HK-2 (cell line): ENCODE results near the gene PLCH1.
"Not testable (repeated sequence)": the region's sequence is repeated elsewhere in the genome, so short reads cannot be mapped to it uniquely, and the experiment has no call there.

Source experiments
- DNase-seq: peaks from one replicate; pipeline ENCODE4 v3.0.0-alpha.2; 2018; ENCODE audit not compliant: unreplicated experiment

The PLCH1 gene

DNA sequence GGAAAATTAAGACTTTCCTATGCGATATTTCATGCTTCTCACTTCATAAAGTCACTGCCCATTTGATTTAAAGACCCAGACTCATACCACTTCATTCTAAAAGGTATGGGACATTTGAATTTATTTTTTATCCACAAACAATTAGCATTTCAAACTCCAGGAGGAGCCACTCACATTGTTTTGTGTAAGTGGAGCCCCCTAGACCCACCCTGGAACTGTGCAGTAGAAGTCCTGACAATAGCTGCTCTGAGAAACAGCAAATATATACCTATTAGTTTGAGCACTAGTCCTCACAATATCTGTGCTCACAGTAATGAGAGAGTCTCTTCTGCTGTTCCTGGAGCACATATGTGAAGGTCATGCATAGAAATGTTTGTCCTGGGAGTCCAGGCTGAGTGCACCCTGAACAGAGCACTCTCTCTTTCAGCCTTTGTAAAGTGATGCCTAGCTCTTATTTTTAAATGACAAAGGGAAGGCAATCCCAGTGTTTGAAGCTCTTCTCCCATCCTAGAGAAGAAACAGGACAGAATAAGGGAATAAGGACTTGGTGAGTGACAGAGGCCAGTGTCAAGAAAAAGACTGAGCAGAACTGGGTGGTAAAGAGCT is 323.9 kb downstream of the PLCH1 start:
- no peak for DNase-seq

DNA sequence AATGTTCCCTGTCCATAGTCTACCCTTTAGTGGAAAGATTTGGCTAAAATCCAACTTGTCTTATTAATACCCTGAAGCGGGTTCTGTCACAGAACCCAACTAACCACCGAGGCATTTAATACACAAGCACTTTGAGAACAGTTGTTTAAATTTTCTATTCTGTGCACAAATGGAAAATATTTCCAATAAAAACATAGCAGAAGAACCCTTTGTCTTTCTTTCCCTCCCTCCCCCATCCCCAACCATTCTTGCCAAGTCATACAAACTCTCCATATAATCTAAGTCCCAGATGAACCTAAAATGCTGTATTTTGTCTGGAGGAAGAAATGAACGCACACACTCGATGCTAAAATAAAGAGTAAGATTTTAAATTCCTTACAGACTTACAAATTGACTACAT is 324.5 kb downstream of the PLCH1 start:
- no peak for DNase-seq

DNA sequence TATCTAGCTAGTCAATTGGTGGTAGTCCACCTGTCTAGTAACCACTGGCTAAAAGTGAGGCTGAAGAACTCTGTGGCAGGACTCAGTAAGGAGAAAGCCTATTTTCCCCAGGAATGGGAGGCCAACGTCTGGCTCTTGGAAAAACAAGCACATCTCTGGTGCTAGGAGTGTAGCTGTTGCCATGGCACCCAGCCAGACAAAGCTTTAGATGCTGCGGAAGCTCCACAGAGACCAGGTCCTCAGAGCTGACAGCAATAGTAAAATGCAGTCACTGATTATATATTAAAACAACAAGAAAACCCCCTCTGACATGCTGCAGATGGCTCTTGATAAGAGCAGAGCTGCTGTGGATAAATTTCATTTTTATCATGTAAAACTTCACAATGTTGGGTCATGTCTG is 326.5 kb downstream of the PLCH1 start:
- DNase-seq = no peak

DNA sequence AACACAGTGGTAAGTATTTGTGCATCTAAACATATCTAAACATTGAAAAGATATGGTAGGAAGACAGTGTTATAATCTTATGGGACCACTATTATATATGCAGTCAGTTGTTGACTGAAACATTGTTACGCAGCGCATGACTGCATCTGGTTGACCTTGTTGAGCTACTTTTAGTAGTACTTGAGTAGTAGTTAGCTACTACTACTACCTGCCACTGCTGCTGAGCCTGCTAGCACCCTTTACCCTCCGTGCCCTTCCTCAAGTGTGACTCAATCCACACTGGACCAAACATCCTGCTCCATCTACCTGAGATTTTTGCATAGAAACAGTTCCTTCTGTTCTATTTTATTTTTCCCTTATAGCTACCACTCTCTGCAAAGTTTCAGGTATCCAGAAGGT is 327.8 kb downstream of the PLCH1 start:
- no peak for DNase-seq

DNA sequence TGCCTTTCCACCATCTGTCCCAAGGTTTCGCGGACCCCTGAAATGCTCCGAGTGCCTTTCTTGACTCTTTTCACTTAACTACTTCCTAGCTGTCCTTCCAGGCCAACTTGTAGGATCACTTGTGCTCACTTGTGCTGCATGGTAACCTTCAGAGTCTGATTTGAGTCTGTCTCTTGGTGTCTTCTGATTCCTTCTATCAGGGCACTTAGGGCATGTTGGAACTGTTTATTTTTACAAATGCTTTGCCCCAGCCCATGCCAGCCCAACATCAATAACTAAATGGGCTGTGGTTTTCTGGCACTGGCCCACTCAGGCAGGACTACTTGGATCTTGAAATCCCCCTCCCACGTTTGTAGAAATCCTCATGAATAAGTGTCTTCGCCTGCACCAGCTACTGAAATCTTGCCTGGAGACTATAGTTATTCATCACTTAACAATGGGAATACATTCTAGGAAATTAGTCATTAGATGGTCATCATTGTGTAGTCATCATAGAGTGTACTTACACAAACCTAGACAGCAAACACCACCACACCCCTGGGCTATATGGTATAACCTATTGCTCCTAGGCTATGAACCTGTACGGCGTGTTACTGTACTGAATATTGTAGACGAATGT is 328.3 kb downstream of the PLCH1 start:
- DNase-seq = no peak

DNA sequence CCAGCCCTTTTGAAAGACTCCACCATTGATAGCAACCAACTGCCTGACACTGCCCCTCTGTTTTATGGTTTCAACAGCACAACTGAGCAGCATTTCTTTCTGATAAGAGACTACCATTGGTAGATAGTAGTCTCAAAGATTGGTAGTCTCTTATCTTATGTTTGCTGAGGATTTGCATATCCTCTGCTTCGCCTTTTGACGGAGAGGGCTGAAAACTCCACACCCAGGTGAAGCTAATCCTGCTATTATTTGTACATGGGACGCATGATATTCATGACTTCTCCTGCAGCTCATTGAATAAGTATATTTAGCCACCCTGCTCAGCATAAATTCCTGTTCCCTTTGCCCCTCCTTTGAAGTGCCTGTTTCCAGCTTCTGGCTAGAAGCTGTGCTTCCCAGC is 332.0 kb downstream of the PLCH1 start:
- DNase-seq = no peak

DNA sequence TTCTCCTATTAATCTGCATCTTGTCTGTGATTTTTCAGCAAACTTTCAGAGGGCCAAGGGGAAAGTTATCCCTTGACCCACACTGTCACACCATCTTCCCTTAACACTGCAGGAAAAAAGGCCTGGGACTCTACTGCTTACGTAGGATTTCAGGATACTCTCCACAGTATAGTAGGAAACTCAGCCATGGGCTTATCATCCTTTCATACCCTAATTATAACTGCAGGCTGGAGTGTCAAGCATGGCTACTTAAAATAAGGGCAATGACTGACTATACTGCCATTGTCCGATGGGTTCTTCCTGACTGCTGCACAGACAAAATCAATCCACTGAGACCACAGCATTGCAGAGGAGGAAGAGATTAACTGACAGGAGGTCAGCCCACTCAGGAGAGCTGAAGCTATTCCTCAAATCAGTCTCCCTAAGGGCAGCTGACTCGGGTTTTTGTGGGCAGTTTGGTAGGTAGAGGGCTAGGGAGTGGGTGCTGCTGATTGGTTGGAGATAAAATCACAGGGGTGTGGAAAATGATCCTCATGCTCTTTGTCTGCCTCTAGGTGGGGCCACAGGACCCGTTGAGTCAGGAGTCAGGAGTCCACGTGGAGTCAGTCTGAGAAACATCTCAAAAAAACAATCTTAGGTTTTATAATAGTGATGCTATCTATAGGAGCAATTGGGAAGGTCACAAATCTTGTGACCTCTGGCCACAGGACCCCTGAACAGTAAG is 333.2 kb downstream of the PLCH1 start:
- no peak for DNase-seq

DNA sequence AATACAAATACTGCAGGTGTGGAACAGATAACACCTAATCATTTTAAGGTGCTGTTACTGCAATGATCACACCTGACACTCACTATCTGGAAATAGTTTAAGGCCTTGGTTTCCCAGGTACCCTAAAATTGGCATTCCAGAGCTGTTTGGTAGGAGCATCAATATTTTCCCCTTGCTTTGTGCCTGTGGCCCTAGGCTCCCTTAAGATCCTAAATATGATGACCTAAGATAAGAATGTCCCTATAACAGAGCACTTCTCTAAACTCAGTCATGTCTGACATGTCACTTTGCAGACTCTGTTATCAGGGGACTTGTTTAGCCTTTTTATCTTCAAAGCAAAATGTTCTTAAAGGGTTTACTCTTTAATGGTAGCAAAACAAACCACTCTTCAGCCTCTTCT is 335.5 kb downstream of the PLCH1 start:
- no peak for DNase-seq

DNA sequence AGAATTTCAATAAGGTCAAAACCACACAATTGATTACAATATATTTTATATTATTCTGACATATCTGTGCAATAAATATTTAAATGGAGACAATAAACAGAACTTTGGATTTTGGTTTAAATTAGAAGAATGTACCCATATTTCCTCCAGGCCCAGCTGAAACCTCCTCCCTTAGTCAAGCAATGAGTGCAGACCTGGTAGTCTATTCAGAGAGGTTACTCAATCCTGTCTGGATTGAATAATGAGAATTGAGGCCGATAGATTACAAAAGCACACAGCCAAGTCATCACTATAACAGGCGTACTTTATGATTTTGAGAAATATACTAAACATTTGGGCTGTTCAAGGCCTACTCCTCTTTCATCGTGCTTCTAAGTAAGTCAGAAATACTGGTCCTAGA is 336.9 kb downstream of the PLCH1 start:
- DNase-seq = no peak

DNA sequence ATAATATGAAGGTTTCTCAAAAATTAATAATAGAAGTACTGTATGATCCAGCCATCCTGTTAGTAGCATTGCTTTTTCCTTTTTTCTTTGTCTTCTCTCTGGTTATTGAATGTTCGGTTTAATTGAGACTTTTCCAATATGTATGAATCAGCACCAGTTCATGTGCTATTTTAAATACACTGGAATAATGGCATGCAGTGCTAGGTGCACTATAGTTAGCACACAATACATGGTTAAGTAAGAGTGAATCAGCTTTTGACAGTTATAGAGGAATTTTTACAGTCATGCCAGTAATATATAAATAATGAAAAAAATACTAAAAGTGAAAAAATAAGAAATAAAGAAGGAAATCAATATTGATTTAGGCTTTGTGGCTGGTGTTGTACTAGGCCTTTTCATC is 337.5 kb downstream of the PLCH1 start:
- no peak for DNase-seq

DNA sequence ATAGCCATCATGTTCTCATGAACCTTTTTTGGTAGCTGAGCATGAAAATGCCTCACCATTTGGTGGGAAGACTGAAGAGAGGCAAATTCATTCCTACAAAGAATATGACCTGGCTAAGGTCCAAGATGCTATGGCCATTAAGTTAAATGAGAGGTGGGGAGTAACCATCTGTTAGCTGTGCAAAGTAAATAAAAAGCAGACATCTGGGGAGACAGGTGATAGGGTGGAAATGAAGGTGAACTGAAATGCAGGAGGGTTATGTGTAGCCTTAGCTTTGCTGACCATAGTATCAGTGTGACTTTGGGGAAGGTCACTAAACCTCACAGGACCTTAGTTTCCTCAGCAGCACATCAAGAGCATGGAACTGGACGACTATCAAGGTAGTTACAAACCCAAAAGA is 340.4 kb downstream of the PLCH1 start:
- DNase-seq = no peak

DNA sequence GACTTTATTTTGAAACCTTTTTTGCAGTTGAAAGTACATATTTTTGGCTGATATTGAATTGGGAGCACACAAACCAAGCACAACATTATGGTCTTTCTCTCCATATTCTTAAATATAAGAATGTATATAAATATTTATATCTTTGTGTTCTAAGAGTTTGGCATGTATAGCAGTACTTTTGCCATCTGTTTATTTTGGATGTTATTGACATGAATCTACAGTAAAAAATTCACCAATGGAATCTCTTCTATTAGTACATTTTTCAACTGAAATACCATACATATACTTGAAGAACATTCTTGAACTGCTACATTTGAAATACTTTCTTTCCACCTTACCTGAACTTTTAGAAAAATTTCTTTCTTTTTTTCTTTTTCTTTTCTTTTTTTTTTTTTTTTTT is 342.2 kb downstream of the PLCH1 start:
- no peak for DNase-seq

DNA sequence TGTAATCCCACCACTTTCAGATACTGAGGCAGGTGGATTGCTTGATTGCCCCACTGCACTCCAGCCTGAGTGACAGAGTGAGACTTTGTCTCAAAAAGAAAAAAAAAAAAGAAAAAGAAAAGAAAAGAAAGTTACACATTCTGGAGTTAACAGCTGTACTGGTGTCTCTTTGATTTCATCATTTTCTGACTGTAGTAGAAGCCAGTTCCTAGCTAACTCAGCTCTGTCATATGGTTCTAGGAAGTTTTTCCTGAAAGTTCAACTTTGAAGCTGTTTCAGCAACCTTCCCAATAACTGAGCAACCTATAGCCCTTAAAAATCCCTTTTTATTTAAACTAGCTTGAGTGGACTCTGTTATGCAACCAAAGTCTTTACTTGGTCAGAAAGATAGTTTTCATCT is 346.8 kb downstream of the PLCH1 start:
- no peak for DNase-seq

DNA sequence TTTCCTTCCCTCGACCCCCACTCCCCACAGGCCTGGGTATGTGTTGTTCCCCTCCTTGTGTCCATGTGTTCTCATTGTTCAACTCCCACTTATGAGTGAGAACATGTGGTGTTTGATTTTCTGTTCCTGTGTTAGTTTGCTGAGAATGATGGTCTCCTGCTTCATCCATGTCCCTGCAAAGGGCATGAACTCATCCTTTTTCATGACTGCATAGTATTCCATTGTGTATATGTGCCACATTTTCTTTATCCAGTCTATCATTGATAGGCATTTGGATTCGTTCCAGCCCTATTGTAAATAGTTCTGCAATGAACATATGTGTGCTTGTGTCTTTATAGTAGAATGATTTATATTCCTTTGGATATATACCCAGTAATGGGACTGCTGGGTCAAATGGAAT is 350.0 kb downstream of the PLCH1 start:
- not testable (repeated sequence) for DNase-seq

DNA sequence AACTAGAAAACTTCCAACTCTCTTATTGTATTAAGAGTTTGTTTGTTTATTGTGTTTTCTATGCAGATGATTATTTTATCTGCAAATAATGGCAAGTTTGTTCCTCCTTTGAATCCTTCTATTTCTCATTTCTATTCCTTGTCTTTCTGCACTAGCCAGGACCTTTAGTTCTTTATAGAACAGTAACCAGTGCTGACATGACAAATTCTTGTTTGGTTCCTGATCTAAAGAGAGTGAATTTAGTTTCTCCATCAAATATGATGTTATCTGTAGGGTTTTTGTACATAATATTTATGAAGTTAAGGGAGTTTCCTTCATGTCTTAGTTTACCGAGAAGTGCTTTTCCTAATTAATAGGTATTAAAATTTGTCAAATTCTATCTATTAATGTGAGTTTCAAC is 350.6 kb downstream of the PLCH1 start:
- DNase-seq = no peak

DNA sequence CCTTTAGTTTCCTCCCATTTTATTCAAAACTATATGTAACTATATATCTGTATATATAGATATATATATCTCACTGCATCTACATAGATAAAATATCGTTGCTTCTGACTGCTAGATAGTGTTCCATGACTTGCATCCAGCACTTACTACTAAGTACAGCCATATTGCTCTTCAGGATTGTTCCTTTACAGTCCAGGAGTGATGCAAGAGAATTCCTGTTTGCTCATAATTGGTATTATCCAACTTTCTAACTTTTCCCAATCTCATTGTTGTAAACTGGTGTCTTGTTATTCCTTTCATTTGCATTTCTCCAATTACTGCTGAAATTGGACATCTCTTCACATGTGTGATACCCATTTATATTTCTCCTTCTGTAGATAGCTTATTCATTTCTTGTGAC is 351.6 kb downstream of the PLCH1 start:
- no peak for DNase-seq

DNA sequence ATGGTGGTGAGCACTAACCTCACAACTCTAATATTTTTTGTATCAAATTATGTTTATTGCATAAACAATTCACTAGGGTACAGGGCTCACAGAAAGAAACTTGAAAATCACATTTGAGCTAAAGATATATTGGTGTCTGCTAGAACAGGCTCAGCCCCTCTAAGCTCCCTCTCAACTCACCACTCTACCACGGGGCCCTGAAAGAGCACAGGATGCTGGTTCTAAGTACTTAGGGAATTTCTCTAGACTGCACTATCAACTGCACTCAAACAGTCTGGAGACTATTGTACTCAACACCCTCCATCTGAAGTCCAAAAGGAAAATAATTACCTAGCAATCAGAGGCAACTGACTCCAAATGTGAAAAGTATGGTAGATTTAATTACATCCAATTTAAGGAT is 352.7 kb downstream of the PLCH1 start:
- no peak for DNase-seq

DNA sequence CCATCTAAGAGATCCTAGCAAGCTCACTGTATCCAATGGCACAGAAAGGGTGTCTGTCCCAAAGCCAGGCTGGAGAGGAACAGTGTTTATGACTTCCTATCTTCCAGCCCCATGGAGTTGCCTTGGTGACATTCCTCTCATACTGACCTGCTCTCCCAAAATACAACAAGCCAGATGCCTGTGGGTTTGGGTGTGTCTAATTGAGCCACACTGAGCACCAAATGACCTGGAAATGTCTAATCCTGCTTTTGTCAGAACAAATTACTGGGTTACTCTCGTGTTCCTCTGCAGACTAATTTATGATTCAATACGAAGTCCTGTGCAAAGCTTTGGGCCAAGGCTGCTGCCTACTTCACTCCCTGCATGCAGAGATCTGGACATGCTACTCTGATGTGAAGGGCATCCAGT is 353.3 kb downstream of the PLCH1 start:
- DNase-seq = no peak

DNA sequence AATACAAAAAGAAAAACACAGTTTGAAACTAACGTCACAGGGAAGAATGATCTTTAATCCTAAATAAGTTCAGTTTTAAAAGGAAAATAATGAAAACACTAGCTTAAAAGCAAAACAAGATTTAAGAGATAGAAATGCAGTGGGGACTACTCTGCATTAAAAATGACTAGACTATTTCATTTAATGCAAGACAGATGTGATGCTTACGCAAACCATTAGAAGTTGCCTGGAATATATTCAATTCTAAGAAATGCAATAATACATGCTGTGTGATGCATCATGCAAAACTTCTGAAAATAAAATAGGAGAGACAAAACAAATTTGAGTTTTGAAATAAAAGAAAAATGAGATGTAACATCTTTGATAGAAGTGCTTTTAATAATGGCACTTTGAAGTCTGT is 353.8 kb downstream of the PLCH1 start:
- DNase-seq = no peak

DNA sequence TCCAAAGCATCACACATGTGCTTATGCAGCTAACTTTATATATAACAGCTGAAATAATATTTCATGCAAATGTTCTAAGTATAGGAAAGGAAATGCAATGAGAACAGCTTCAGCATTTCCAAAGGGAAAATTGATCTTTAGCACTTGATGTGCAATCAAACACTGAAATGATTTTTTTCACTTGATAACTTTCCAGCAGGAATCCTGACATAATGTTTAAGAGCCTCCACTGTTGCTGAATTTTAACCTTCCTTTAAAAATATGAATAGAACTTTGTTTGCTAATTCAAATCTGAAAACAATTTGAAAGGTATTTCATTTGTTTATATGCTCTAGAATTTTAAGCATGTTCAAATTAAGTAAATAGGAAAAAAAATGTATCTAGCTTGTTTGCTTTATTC is 354.5 kb downstream of the PLCH1 start:
- DNase-seq = no peak

DNA sequence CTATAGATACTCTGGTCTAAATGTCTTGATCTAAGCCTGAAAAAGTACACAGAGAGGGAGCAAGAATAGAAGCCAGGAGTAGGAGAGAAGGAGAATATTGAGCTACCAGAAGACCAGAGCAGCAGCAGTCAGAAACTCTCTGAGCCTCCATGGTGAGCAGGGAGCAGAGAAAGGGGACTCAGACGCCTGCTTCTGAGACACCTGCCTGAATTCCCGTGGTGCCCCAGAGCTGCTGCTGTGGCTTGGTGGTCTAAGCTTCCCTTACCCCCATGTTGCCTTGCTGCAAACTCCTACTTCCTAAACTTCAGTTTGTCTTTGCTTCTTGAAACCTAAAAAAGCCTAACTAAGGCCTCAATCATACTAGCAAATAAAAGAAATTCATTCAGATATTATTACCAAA is 356.5 kb downstream of the PLCH1 start:
- DNase-seq = no peak

DNA sequence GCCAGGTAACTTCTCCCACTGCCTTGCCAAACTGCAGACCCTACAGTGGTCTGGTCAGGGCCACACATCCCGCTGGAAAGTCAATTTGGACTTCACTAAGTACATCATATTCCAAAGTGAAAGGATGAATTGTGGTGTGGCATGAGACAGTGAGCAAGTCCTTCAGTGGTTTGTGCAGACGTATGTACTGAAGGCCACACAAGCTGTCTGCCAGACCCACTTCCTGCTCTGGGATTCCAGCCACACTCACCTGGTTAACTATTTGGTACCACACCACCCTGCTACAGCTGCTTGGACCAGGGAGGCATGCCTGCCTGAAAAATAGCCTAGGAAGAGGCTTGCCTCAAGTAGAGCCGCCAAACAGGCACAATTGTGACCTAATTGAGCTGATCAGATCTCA is 357.3 kb downstream of the PLCH1 start:
- DNase-seq = peak; percentile 8

DNA sequence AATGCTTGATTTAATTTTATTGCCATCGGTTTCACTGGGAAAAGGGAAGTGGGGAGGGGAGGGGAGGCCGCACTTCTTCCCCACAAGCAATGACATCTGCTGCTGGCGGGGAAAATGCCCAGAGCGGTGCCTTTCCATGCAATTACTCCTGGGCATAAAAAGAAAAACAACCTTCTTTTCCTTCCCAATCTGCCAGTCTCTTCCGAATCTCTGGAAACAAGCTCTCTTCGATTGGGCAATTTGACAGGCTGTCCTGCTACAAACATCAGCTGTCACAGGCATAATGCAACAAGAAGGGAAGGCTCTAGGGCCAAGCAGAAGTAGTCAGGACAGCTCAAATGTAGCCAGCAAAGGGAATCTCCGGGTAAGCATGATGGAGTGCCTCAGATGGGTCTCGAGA is 358.0 kb downstream of the PLCH1 start:
- no peak for DNase-seq
